ENCODE data around the gene FERMT1. TPM values are rescaled to one million over a fixed set of nuclear protein-coding genes. Genes with fewer than 3 reads are reported as not detected.

Gene FERMT1
- total RNA-seq, 2 experiments from 2014 or later, result not detected

GRCh38 chr20:6126846-6127245 is 4.0 kb upstream of the FERMT1 start:
- Histone ChIP-seq H3K27ac (ENCODE audit: low read depth, low read length, poor library complexity, severe bottlenecking) (no peak overlapping the region), H3K79me2 (ENCODE audit: insufficient read depth, low read depth, low read length) (no peaks in the 10 kb centered on the region), H3K36me3 (ENCODE audit: insufficient read depth, low read length) (no peaks in the 10 kb centered on the region), H3K4me1 (ENCODE audit: insufficient read depth, low read length, poor library complexity, severe bottlenecking) (no peaks in the 10 kb centered on the region), H3K4me2 (ENCODE audit: low read length) (no peak overlapping the region), H3K9me2 (ENCODE audit: insufficient read depth, low read length) (no peaks in the 10 kb centered on the region), H3K9me3 (ENCODE audit: low read length) (no peaks in the 10 kb centered on the region), H3K4me3 (ENCODE audit: low read depth, low read length, poor library complexity, severe bottlenecking) (no peak overlapping the region), H2AFZ (ENCODE audit: low read length) (no peak overlapping the region), H4K20me1 (ENCODE audit: insufficient read depth, low read length) (no peaks in the 10 kb centered on the region; the same call in 1 of the 2 replicates)
- TF ChIP-seq EZH2phosphoT487 (IDR thresholded peaks at IDR 0.05; ENCODE audit: borderline replicate concordance, low read depth, low read length) (no peak), CTCF (conservative IDR thresholded peaks at IDR 0.05; ENCODE audit: low read length) (no peak)
- CTCF ChIA-PET (ENCODE audit: unreplicated experiment), result no interaction called here
- DNase-seq (ENCODE audit: low spot score), result no peak
- POLR2A ChIA-PET, result interaction anchor here (0.7 to 2.5 kb wide), 2 partner anchors 9 to 220 kb away, joined by 5 to 6 read pairs; no protein-coding TSS in a partner anchor
- no TSS peak for BruUV-seq (replicated peaks)
- intact Hi-C loops (cut with micrococcal nuclease; ENCODE audit: unreplicated experiment), result no loop called here

DNA sequence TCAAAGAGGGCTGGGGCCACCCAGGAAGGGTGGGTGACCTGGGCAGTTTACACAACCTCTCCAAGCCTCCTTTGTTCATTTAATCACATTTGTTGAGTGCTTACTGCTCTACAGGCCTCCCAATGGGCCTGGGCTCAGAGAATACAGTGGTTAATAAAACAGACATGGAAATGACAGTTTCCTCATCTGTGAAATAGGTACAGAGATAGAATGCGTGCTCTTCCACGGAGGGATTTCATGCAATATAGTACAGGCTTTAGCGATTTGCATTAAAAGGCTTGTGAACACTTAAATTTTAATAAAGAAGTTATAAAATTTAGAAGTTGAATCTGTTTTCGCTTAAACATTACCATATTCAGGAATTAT is 802 bp upstream of the FERMT1 start:
- H3K4me3 ChIP-seq (ENCODE audit: low read depth, low read length, poor library complexity, severe bottlenecking), result no peak overlapping the region
- no peaks in the 10 kb centered on the region; the same call in 1 of the 2 replicates for H4K20me1 ChIP-seq (ENCODE audit: insufficient read depth, low read length)
- no peak overlapping the region for H3K4me2 ChIP-seq (ENCODE audit: low read length)
- H2AFZ ChIP-seq (ENCODE audit: low read length), result no peak overlapping the region
- DNase-seq (ENCODE audit: low spot score), result no peak
- H3K9me3 ChIP-seq (ENCODE audit: low read length), result no peaks in the 10 kb centered on the region
- H3K27ac ChIP-seq (ENCODE audit: low read depth, low read length, poor library complexity, severe bottlenecking), result no peak overlapping the region
- no peak for TF ChIP-seq CTCF (conservative IDR thresholded peaks at IDR 0.05; ENCODE audit: low read length)
- TF ChIP-seq EZH2phosphoT487 (IDR thresholded peaks at IDR 0.05; ENCODE audit: borderline replicate concordance, low read depth, low read length), result no peak
- H3K36me3 ChIP-seq (ENCODE audit: insufficient read depth, low read length), result no peaks in the 10 kb centered on the region
- H3K4me1 ChIP-seq (ENCODE audit: insufficient read depth, low read length, poor library complexity, severe bottlenecking), result no peaks in the 10 kb centered on the region
- CTCF ChIA-PET (ENCODE audit: unreplicated experiment), result no interaction called here
- POLR2A ChIA-PET, result no interaction called here
- H3K79me2 ChIP-seq (ENCODE audit: insufficient read depth, low read depth, low read length), result no peaks in the 10 kb centered on the region
- BruUV-seq (replicated peaks), result no TSS peak
- intact Hi-C loops (cut with micrococcal nuclease; ENCODE audit: unreplicated experiment), result no loop called here
- no peaks in the 10 kb centered on the region for H3K9me2 ChIP-seq (ENCODE audit: insufficient read depth, low read length)

GRCh38 chr20:6122111-6122872 is 538 bp downstream of the FERMT1 start:
- ChIA-PET CTCF (ENCODE audit: unreplicated experiment) (no interaction called here), POLR2A (no interaction called here)
- Histone ChIP-seq H3K79me2 (ENCODE audit: insufficient read depth, low read depth, low read length) (no peaks in the 10 kb centered on the region), H4K20me1 (ENCODE audit: insufficient read depth, low read length) (no peaks in the 10 kb centered on the region; the same call in 1 of the 2 replicates), H3K4me2 (ENCODE audit: low read length) (no peak overlapping the region), H3K27ac (ENCODE audit: low read depth, low read length, poor library complexity, severe bottlenecking) (no peak overlapping the region), H3K9me3 (ENCODE audit: low read length) (no peaks in the 10 kb centered on the region), H3K4me1 (ENCODE audit: insufficient read depth, low read length, poor library complexity, severe bottlenecking) (no peaks in the 10 kb centered on the region), H2AFZ (ENCODE audit: low read length) (no peak overlapping the region), H3K4me3 (ENCODE audit: low read depth, low read length, poor library complexity, severe bottlenecking) (no peak overlapping the region), H3K36me3 (ENCODE audit: insufficient read depth, low read length) (no peaks in the 10 kb centered on the region), H3K9me2 (ENCODE audit: insufficient read depth, low read length) (no peaks in the 10 kb centered on the region)
- intact Hi-C loops (cut with micrococcal nuclease; ENCODE audit: unreplicated experiment), result no loop called here
- DNase-seq (ENCODE audit: low spot score), result no peak
- no peak for TF ChIP-seq EZH2phosphoT487 (IDR thresholded peaks at IDR 0.05; ENCODE audit: borderline replicate concordance, low read depth, low read length)
- TF ChIP-seq CTCF (conservative IDR thresholded peaks at IDR 0.05; ENCODE audit: low read length), result no peak
- BruUV-seq (replicated peaks), result no TSS peak
